ENCODE measurements around the gene MRM3. TPM values are rescaled to one million over a fixed set of nuclear protein-coding genes. Genes with fewer than 3 reads are reported as not detected.

MRM3 gene
- total and polyA plus RNA-seq, 2 of the 4 experiments (the other 2 are of a cell fraction), result 9.0 to 15.2 TPM

DNA sequence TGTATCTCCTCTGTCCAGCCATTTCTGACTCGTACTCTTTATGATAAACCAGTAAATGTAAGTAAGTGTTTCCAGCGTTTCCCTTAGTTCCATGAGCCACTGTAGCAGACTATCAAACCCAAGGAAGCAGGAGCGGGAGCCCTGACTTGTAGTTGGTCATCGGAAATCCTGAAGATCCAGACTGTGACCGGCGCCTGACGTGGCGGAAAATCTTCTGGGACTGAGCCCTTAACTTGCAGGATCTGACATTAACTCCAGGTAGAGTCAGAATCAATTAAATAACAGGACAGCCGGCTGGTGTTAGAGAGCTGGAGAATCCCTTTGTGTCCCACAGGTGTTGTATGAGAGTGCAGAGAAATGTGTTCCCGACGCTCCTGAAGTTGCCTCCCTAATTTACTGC lies 4.1 kb upstream of the MRM3 start:
- H3K4me1 ChIP-seq (ENCODE audit: control insufficient read depth, insufficient read depth, low read length), result peaks cover 7% of the 10 kb centered on the region; the same call in 1 of the 2 replicates

More for the DNA sequence above, 4.1 kb upstream of the MRM3 start:
- Histone ChIP-seq H2BK5ac (ENCODE audit: low read depth, low read length, poor library complexity, severe bottlenecking) (no peak overlapping the region), H3K4ac (ENCODE audit: low read depth, low read length) (no peak overlapping the region), H3K79me1 (ENCODE audit: low read depth in 1 of 2, low read length in 2 of 2) (peaks cover 26 to 59% of the 10 kb centered on the region in 2 experiments), H3K27ac (ENCODE audit: insufficient read depth, low read length) (no peak overlapping the region), H4K8ac (ENCODE audit: low read depth in 2 of 2, low read length in 2 of 2) (no peak overlapping the region), H3K23ac (ENCODE audit: low read depth, low read length) (no peak overlapping the region), H3K9me1 (ENCODE audit: insufficient read depth, low read length) (no peaks in the 10 kb centered on the region), H3K4me3 (ENCODE audit: insufficient read depth, low read depth, low read length) (no peak overlapping the region), H4K91ac (ENCODE audit: insufficient read depth, low read depth, low read length) (no peak overlapping the region), H3K14ac (replicated peaks; ENCODE audit: low read depth, low read length) (no peak overlapping the region), H3K9me3 (ENCODE audit: control insufficient read depth, insufficient read depth, low read length) (no peaks in the 10 kb centered on the region), H4K20me1 (ENCODE audit: insufficient read depth, low read length) (no peaks in the 10 kb centered on the region), H3K36me3 (ENCODE audit: control insufficient read depth, insufficient read depth, low read length) (peaks cover 33% of the 10 kb centered on the region), H2BK15ac (ENCODE audit: low read depth, low read length) (no peak overlapping the region), H3K18ac (ENCODE audit: low read depth, low read length) (no peak overlapping the region), H2AK5ac (ENCODE audit: low read depth, low read length) (no peak overlapping the region), H3K9ac (ENCODE audit: low read depth, low read length) (no peak overlapping the region), H2BK20ac (ENCODE audit: low read depth, low read length) (no peak overlapping the region), H3K56ac (ENCODE audit: extremely low read depth, insufficient read depth, low read length) (no peak overlapping the region), H2AFZ (replicated peaks; ENCODE audit: low read length, poor library complexity) (no peak overlapping the region), H3K4me2 (ENCODE audit: low read depth, low read length) (no peak overlapping the region), H3K27me3 (ENCODE audit: control insufficient read depth, insufficient read depth, low read length) (no peaks in the 10 kb centered on the region), H2AK9ac (replicated peaks; ENCODE audit: low read depth, low read length, poor library complexity) (no peak overlapping the region), H4K5ac (ENCODE audit: low read depth, low read length) (no peak overlapping the region), H2BK120ac (ENCODE audit: low read depth, low read length) (no peak overlapping the region)
- POLR2A ChIA-PET (ENCODE audit: unreplicated experiment), result no interaction called here
- dilution Hi-C loops (cut with HindIII; ENCODE audit: low sequenced_read_pairs, unreplicated experiment), result loop anchor here (25.0 kb wide), 1 partner anchor 209 kb away; the partner anchor contains the start of genes NXN and TIMM22
- ATAC-seq (ENCODE audit: low read depth) (no peak), DNase-seq (no peak)
- intact Hi-C loops (cut with micrococcal nuclease), result no loop called here
- TF ChIP-seq USF2 (IDR thresholded peaks at IDR 0.05; ENCODE audit: low read depth, low read length), result no peak
- TF ChIP-seq MXI1 (IDR thresholded peaks at IDR 0.05; ENCODE audit: borderline replicate concordance, low read depth, low read length), result no peak
- TF ChIP-seq RFX5 (IDR thresholded peaks at IDR 0.05; ENCODE audit: low read depth, low read length), result no peak
- TF ChIP-seq SMC3 (IDR thresholded peaks at IDR 0.05; ENCODE audit: low read depth, low read length), result no peak
- TF ChIP-seq MAZ (IDR thresholded peaks at IDR 0.05; ENCODE audit: borderline replicate concordance, low read depth, low read length), result no peak
- TF ChIP-seq MAFK (IDR thresholded peaks at IDR 0.05; ENCODE audit: low read depth, low read length), result no peak
- no peak for TF ChIP-seq RCOR1 (IDR thresholded peaks at IDR 0.05; ENCODE audit: insufficient replicate concordance, low read length)
- TF ChIP-seq BHLHE40 (IDR thresholded peaks at IDR 0.05; ENCODE audit: low read depth, low read length), result no peak
- TF ChIP-seq CTCF (conservative IDR thresholded peaks at IDR 0.05; ENCODE audit: low read depth, low read length), result no peak
- TF ChIP-seq FOS (IDR thresholded peaks at IDR 0.05; ENCODE audit: low read depth, low read length), result no peak
- TF ChIP-seq POLR2A (IDR thresholded peaks at IDR 0.05; ENCODE audit: low read depth, low read length), result no peak
- TF ChIP-seq CHD1 (IDR thresholded peaks at IDR 0.05; ENCODE audit: low read depth, low read length), result no peak
- no peak for TF ChIP-seq NFE2L2 (IDR thresholded peaks at IDR 0.05; ENCODE audit: low read depth, low read length)
- no peak for TF ChIP-seq CEBPB (IDR thresholded peaks at IDR 0.05; ENCODE audit: low read depth, low read length)
- no peak for TF ChIP-seq RAD21 (IDR thresholded peaks at IDR 0.05; ENCODE audit: low read length)
- TF ChIP-seq ELK1 (IDR thresholded peaks at IDR 0.05; ENCODE audit: borderline replicate concordance, low read depth, low read length), result no peak
- CTCF ChIA-PET, result no interaction called here
- no TSS peak for BruUV-seq (replicated peaks)
- 80% methylated on average over 1 of the region's 11 CpGs; no CpG with 5 or more reads in 1 of the 2 experiments for WGBS, 2 experiments (ENCODE audit: extremely low coverage in 2 of 2, insufficient read length in 1 of 2)
- in situ Hi-C loops (cut with MboI; ENCODE audit: low sequenced_read_pairs), result no loop called here

All from IMR-90 (cell line).